Prostate gland (tissue), 1 donor: ENCODE results near the gene WSB1.

ENCODE experiments used
- POLR2A ChIP-seq: fragments of 450-650 bp; IDR thresholded peaks from one replicate; pipeline ENCODE4 v1.6.1; 2016; ENCODE audit warnings: antibody characterized with exemption, mild to moderate bottlenecking
- POLR2AphosphoS5 ChIP-seq: sonication (generic); formaldehyde crosslinking; IDR thresholded peaks from one replicate; pipeline ENCODE4 v1.6.1; 2017; ENCODE audit warnings: antibody characterized with exemption

- TF ChIP-seq POLR2A = no peak
- TF ChIP-seq POLR2AphosphoS5 = no peak
Measured at GRCh38 chr17:27342059-27342458, 48.1 kb downstream of the WSB1 start.
